Suppressor macrophage treated with lipopolysaccharide for 1 hour (primary cell): ENCODE measurements around the gene TMIGD2.
"Not testable (repeated sequence)": the region's sequence is repeated elsewhere in the genome, so short reads cannot be mapped to it uniquely, and the experiment has no call there.

Experiments
- DNase-seq, 3 donors: peaks; one replicate each; pipeline ENCODE4 v3.0.0-alpha.2; 2020 to 2022

TMIGD2 gene

GRCh38 chr19:4302243-4302640 lies at the start of gene TMIGD2:
TSS of gene TMIGD2 (minus strand) at chr19:4302389. CDS start at chr19:4302385, 4 bp downstream.
- no peak for DNase-seq

- DNase-seq = no peak
Observed at GRCh38 chr19:4350726-4351125, 48.5 kb upstream of the TMIGD2 start.

GRCh38 chr19:4350111-4350510 lies 47.9 kb upstream of the TMIGD2 start:
- DNase-seq = no peak

- DNase-seq = not testable (repeated sequence)
Observed at GRCh38 chr19:4349225-4349624, 47.0 kb upstream of the TMIGD2 start.

GRCh38 chr19:4347521-4347920 lies 45.3 kb upstream of the TMIGD2 start:
- DNase-seq = peak; percentile 82 to 86 (median 85)

- no peak for DNase-seq
Observed at GRCh38 chr19:4346020-4346383, 43.8 kb upstream of the TMIGD2 start.

GRCh38 chr19:4345342-4346019 lies 43.3 kb upstream of the TMIGD2 start:
- DNase-seq = no peak

- DNase-seq = peak; percentile 90 to 98 (median 95)
Observed at GRCh38 chr19:4343370-4344307, 41.5 kb upstream of the TMIGD2 start, which contains the start of gene MPND. TSS of gene MPND (plus strand) at chr19:4343562. CDS start at chr19:4343594, 32 bp downstream.

GRCh38 chr19:4342615-4343369 lies 40.6 kb upstream of the TMIGD2 start:
- DNase-seq = peak; percentile 97 to 100 (median 99)

- no peak for DNase-seq
Observed at GRCh38 chr19:4342314-4342614, 40.1 kb upstream of the TMIGD2 start.

- peak; percentile 16 to 50 (median 36) for DNase-seq
Observed at GRCh38 chr19:4338441-4339355, 36.5 kb upstream of the TMIGD2 start, which contains the start of gene STAP2. TSS of gene STAP2 (minus strand) at chr19:4338827. CDS start at chr19:4338753, 74 bp downstream.

GRCh38 chr19:4337906-4338440 lies 35.8 kb upstream of the TMIGD2 start:
- peak in 1 of 3 donors; percentile 18 for DNase-seq

GRCh38 chr19:4334929-4335570 lies 32.9 kb upstream of the TMIGD2 start:
- DNase-seq = no peak

- DNase-seq = no peak
Observed at GRCh38 chr19:4329858-4330257, 27.7 kb upstream of the TMIGD2 start.

- not testable (repeated sequence) for DNase-seq
Observed at GRCh38 chr19:4328991-4329681, 26.9 kb upstream of the TMIGD2 start.

- DNase-seq = peak; percentile 81 to 96 (median 94)
Observed at GRCh38 chr19:4328243-4328990, 26.2 kb upstream of the TMIGD2 start.

GRCh38 chr19:4327877-4328242 lies 25.7 kb upstream of the TMIGD2 start:
- no peak for DNase-seq

- DNase-seq = peak; percentile 47 to 79 (median 72)
Observed at GRCh38 chr19:4327252-4327876, 25.2 kb upstream of the TMIGD2 start.

GRCh38 chr19:4326837-4327251 lies 24.7 kb upstream of the TMIGD2 start:
- DNase-seq = no peak
